ENCODE data around the gene ZBTB49.

ZBTB49 gene

DNA sequence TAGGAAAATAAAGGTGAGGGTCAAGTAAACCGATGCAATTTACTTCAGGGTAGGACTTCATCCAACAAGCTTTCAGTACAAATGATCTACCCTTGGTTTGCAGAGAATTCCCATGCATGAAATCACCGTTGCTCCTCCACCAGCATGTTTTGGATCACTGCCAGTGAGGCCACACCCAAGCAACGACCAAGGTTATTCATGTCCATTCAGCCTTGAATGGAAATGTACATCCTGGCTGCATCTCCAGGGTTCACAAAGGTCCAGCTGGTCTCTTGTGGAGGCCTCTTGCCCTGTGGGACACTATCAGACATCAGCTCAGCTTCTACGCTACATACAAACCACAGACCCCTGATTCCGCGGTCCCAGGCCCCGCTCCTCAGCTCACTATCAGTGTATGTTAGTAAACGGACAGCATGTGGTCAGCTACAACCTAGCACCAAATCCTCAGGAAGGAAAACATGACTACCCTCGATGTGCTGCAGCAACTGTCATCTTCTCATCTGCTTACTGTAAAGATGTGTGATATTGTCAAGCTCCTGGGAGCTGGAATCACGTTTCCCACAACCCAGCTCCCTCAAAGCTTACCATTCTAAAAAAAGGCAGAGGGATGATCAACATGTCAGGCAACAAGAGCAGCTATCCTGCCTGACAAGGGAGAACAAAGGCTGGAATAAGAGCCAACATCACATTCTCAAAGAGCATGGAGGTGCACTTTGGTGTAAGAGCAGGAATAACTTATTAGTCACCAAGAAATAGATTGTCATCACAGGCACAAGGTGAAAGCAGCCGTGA lies 5.0 kb upstream of the ZBTB49 start:
- peak; percentile 30 for DNase-seq (ENCODE audit: low spot score)

DNA sequence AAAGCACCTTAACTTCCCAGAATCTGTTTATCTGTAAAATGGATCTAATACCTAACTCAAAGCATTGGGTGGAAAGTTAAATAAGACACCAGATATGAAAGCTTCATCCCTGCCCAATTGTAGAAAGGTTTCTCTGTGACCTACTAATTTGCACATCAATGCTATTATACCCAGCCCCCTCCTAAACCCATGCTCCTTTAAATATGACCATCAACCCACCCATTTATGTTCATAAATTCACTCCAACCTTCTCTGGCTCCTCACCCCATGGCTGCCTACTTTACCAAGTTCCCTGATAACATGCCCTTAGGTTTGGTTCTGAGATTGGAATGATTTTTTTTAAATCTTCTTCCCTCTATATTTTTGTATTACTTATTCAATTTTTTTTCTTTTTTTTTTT lies 2.0 kb upstream of the ZBTB49 start:
- no peak for DNase-seq (ENCODE audit: low spot score)

- DNase-seq (ENCODE audit: low spot score), result no peak
Measured at GRCh38 chr4:4289055-4289454, 996 bp upstream of the ZBTB49 start.

DNA sequence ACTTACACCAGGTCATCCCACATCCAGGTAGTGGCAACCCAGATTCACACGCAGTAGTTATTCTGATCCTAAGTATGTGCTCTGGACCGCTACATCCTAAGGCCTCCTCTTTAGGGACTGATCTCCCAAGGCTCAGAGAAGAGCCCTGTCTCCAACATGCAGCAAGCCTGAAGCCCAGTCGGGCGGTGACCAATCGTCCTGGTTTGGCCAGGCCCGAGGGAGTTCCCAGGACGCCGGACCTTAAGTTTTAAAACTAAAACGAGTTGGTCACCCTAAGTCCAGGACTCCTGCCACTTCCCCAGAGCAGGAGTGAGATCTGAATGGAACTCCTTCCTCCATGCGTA lies 482 bp upstream of the ZBTB49 start:
- peak; percentile 11 for DNase-seq (ENCODE audit: low spot score)

DNA sequence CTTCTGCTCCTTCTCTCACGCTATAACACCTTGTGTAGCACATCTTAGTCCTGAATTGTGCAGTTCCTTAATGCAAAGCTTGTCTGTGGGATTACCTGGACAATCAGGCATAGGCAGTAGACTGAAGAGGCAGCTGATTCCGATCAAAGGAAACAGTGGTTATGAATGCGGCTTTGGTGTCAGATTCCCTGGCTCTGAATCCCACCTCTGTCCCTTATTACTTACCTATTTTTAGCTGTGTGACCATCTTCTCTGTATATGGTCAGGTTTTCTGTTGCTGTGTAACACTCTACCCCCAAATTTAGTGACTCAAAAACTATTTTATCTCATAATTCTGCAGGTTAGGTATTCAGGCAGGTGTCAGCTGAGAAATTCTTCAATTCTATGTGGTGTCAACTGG lies 3.2 kb downstream of the ZBTB49 start:
- DNase-seq (ENCODE audit: low spot score), result no peak

- DNase-seq (ENCODE audit: low spot score), result no peak
Measured at GRCh38 chr4:4296283-4296846, 6.3 kb downstream of the ZBTB49 start.

- no peak for DNase-seq (ENCODE audit: low spot score)
Measured at GRCh38 chr4:4299006-4299405, 9.0 kb downstream of the ZBTB49 start.

GRCh38 chr4:4302001-4302400 lies 11.9 kb downstream of the ZBTB49 start:
- no peak for DNase-seq (ENCODE audit: low spot score)

DNA sequence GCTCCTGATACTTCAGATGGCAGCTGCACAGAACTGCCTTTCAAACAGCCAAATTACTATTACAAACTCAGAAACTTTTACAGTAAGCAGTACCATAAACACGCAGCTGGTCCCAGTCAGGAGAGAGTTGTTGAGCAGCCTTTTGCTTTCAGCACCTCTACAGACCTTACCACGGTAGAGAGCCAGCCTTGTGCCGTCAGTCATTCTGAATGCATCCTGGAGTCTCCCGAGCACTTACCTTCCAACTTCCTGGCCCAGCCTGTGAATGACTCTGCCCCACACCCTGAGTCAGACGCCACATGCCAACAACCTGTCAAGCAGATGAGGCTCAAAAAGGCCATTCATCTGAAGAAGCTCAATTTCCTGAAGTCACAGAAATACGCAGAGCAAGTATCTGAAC lies 12.4 kb downstream of the ZBTB49 start:
- no peak for DNase-seq (ENCODE audit: low spot score)

DNA sequence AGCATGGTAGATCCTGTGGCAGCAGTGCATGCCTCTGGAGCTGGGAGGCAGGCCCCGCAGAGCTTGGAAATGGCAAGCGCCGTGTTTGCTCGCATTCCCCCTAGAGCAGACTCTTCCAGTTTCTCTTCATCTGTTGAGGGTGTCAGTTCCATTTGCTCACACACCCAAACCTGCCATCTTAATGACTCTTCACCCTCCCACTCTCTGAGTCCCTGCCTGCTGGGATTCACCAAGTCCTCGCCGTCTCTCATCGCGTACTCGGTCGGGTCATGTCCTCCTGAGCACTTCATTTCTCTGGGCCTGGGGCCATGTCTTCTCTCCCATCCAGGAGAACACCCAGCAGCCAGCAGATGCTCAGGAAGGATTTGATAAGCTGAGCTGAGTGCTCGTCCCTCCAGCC lies 16.9 kb downstream of the ZBTB49 start:
- DNase-seq (ENCODE audit: low spot score), result no peak

- DNase-seq (ENCODE audit: low spot score), result no peak
Measured at GRCh38 chr4:4308800-4309441, 18.9 kb downstream of the ZBTB49 start.

DNA sequence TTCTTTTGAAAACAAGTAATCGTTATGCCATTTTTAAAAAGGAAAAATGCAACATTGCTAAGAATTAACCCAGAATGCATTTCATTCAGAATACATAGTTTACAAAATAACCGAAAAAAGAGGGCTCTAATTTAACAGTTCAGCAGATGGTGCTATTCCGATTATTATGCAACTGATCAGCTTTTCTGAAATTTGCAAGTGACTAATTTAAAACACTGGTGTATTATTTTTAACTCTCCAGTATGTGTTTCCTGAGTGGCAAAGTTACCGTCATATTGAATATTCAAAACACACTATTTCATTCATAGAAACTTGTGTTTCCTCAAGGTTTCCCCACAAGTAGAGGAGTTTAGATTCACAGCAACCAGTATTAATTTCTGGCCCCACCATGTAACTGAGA lies 21.1 kb downstream of the ZBTB49 start:
- no peak for DNase-seq (ENCODE audit: low spot score)

- DNase-seq (ENCODE audit: low spot score), result no peak
Measured at GRCh38 chr4:4315461-4316149, 25.6 kb downstream of the ZBTB49 start.

DNA sequence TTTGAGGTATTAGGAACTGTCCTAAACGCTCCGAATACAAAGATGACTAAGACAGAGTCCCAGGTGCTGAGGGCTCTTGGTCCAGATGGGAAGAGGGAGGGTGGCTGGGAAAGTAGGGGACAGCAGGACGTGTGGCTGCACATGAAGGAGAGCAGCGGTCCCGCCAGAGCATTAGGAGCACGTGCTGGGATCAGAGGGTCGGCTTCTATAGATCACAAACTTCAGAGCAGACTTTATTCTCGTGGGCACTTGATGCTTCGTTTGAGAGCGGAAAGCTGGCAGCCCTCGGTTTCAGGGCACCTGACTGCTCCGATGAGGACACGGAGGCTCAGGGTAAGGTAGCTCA lies 26.1 kb downstream of the ZBTB49 start:
- DNase-seq (ENCODE audit: low spot score), result no peak

- DNase-seq (ENCODE audit: low spot score), result no peak
Measured at GRCh38 chr4:4317496-4318232, 27.6 kb downstream of the ZBTB49 start.

DNA sequence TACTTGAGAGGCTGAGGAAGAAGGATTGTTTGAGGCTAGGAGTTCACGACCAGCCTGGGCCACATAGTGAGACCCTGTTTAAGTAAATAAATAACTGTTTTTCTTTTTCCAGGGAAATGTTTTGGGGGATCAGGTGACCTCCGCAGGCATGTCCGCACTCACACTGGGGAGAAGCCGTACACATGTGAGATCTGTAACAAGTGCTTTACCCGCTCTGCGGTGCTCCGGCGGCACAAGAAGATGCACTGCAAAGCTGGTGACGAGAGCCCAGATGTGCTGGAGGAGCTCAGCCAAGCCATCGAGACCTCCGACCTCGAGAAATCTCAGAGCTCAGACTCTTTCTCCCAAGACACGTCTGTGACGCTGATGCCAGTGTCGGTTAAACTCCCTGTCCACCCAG lies 30.5 kb downstream of the ZBTB49 start:
- DNase-seq (ENCODE audit: low spot score), result no peak

GRCh38 chr4:4320951-4321714 lies 31.1 kb downstream of the ZBTB49 start:
- no peak for DNase-seq (ENCODE audit: low spot score)

DNA sequence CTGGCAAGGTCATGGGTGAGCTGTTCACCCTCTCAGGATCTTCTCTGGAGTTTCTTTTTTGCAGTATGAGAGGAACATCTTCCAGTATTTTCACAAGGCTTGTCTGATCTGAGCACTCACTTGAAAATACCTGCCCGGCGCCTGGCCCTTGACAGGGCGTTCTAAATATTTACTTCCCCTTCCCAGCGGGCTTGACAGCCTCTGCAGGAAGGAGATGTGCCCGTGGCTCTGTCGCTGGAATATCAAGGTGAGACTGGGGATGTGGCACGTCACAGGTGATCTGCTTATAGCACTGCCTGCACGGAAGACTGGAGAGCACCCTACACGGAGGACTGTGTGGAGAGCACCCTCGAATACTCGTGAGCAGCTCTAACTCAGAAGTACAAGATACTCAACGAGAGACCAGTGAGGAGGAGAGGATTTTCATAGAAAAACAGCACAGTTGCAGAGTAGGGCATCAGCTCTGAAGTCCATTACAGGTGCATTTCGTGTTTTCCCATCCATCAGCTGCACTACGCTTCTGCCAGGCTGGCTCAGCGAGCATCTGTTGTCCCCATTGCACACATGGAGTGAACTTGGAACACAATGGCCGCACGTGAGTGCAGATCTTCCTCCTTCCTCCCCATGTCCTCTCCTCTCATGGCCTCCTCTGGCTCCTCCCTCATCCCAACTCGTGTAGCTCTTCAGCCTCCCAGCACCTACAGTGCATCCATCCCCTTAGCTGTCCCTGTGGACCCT lies 32.1 kb downstream of the ZBTB49 start:
- no peak for DNase-seq (ENCODE audit: low spot score)

DNA sequence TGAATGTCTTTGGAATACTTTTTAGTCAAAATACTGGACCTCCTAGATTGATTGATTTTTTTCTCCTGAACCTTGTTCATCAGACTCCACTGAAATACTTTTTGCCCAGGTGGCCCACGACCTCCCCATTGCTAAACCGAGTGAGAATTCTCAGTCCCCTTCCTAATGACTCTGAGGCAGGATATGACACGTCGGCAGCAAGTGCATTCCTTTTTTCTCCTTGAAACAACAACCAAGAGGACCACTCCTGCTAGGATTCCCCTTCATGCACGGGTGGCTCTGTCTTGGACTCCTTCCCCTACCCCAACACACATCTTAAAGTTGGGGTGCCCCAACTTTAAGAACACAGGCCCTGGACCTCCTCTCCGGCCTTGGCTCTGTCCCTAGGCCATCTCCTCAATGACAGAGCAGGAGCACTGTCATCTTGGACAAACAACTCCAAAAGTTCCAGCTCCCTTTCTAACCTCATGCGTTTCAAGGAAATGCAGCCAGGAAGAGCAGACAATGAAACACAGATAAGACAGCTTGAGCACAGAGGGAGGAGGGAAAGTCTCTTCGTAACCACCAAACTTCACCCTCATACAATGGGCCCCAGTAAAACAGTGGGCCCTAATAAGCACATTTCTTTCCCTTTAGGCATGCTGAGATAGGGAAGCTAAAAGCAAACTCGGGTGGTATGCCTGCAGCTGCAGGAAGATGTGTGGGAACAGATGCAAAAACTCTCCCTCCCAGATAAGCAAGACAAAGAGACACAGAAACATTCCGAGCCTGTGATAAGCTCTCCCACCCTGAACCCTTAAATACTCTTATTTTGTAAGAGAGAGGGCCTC lies 33.9 kb downstream of the ZBTB49 start:
- DNase-seq (ENCODE audit: low spot score), result no peak

DNA sequence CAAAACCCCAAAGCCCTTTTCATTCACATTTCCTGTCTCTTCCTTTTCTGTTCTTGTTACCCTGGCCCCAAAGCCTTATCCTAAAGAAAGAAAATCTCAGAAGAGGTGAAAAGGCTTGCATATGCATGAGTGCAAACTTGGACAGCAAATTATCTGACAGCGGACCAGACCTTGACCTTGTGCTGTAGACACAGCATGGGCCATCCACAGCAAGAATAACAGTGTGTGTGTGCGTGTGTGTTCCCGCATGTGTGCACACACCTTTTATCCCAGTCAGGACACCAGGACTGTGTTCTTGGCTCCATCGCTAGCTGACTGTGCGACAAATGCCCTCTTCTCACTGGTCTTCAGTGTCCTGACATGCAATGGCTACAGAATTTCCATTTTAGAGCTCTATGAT lies 35.3 kb downstream of the ZBTB49 start:
- no peak for DNase-seq (ENCODE audit: low spot score)

Data from SW480 (cell line).